ENCODE data around the gene COL5A3.

The COL5A3 gene

GRCh38 chr19:10013316-10013715, 3.0 kb upstream of the COL5A3 start, which contains the start of gene RDH8:
TSS of gene RDH8 (plus strand) at chr19:10013483. CDS start at chr19:10013498, 15 bp downstream.
- H3K27me3 ChIP-seq (ENCODE audit: control insufficient read depth, insufficient read depth, low read length): peaks cover 7% of the 10 kb centered on the region; the same call in 1 of the 2 replicates
- H3K4me3 ChIP-seq (ENCODE audit: low read length): no peak within 1 kb of the TSS
- no peaks in the 10 kb centered on the region for H3K9me3 ChIP-seq (ENCODE audit: control insufficient read depth, insufficient read depth, low read length)
- no peak within 1 kb of the TSS for H3K27ac ChIP-seq (ENCODE audit: low read length)
- no CpG with 5 or more reads among the region's 10 CpGs for WGBS (ENCODE audit: insufficient coverage, insufficient read length)
- H3K4me1 ChIP-seq (ENCODE audit: control insufficient read depth, insufficient read depth, low read length): peaks cover 4% of the 10 kb centered on the region
- no peaks in the 10 kb centered on the region for H3K36me3 ChIP-seq (ENCODE audit: control insufficient read depth, insufficient read depth, low read length)
- no peak for DNase-seq (ENCODE audit: low read depth, low spot score)

DNA sequence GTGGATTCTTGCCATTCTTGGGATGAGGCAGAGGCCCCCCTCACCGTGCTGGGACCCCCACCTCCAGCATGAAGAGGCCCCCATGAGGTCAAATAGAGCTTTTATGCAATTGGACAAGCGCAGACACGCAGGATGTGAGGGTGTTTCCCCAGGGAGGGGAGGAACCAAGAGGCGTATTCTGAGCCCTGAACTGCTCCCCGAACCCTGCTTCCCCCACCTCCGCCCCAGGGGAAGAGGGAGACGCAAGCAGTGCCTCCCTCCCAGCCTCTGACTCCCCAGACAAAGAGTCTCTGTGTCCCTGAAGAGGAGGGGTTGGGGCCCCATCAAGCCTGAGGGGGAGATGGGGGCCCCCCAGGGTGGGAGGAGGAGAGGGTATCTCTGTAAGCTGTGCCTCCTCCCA, 1.7 kb upstream of the COL5A3 start:
- DNase-seq (ENCODE audit: low read depth, low spot score): no peak
- Histone ChIP-seq H3K27me3 (ENCODE audit: control insufficient read depth, insufficient read depth, low read length) (peaks cover 7% of the 10 kb centered on the region; the same call in 1 of the 2 replicates), H3K36me3 (ENCODE audit: control insufficient read depth, insufficient read depth, low read length) (no peaks in the 10 kb centered on the region), H3K4me3 (ENCODE audit: low read length) (no peak overlapping the region), H3K27ac (ENCODE audit: low read length) (no peak overlapping the region), H3K4me1 (ENCODE audit: control insufficient read depth, insufficient read depth, low read length) (peaks cover 4% of the 10 kb centered on the region), H3K9me3 (ENCODE audit: control insufficient read depth, insufficient read depth, low read length) (no peaks in the 10 kb centered on the region)
- WGBS (ENCODE audit: insufficient coverage, insufficient read length): no CpG with 5 or more reads among the region's 7 CpGs

GRCh38 chr19:10010939-10011338, 635 bp upstream of the COL5A3 start:
- Histone ChIP-seq H3K27ac (ENCODE audit: low read length) (no peak overlapping the region), H3K36me3 (ENCODE audit: control insufficient read depth, insufficient read depth, low read length) (no peaks in the 10 kb centered on the region), H3K4me3 (ENCODE audit: low read length) (no peak overlapping the region), H3K27me3 (ENCODE audit: control insufficient read depth, insufficient read depth, low read length) (peaks cover 7% of the 10 kb centered on the region; the same call in 1 of the 2 replicates), H3K9me3 (ENCODE audit: control insufficient read depth, insufficient read depth, low read length) (no peaks in the 10 kb centered on the region), H3K4me1 (ENCODE audit: control insufficient read depth, insufficient read depth, low read length) (peaks cover 4% of the 10 kb centered on the region)
- no CpG with 5 or more reads among the region's 9 CpGs for WGBS (ENCODE audit: insufficient coverage, insufficient read length)
- no peak for DNase-seq (ENCODE audit: low read depth, low spot score)

DNA sequence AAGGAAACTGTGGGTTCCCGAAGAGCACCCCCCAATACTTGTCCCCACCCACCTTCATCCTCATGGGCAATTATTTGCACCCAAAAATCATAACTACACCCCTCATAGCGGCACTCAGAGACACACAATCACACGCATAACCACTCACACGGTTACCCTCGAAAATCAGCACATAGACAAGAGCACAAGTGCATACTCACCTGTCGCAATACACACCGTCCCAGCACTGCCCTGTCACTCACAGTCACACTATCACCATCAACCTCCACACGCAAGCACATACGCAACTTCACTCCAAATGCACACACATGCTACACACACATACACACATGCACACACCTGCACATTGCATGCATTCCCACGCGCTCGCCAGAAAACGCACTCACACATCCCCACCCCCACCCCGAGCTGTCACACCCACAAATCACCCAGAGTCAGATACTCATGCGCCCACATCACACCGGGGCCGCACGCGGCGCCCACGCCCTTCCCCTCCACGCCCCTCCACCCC, 535 bp downstream of the COL5A3 start:
- WGBS (ENCODE audit: insufficient coverage, insufficient read length): no CpG with 5 or more reads among the region's 22 CpGs
- Histone ChIP-seq H3K27me3 (ENCODE audit: control insufficient read depth, insufficient read depth, low read length) (peaks cover 7% of the 10 kb centered on the region; the same call in 1 of the 2 replicates), H3K9me3 (ENCODE audit: control insufficient read depth, insufficient read depth, low read length) (no peaks in the 10 kb centered on the region), H3K4me3 (ENCODE audit: low read length) (no peak overlapping the region), H3K4me1 (ENCODE audit: control insufficient read depth, insufficient read depth, low read length) (peaks cover 4% of the 10 kb centered on the region), H3K27ac (ENCODE audit: low read length) (no peak overlapping the region), H3K36me3 (ENCODE audit: control insufficient read depth, insufficient read depth, low read length) (no peaks in the 10 kb centered on the region)
- no peak for DNase-seq (ENCODE audit: low read depth, low spot score)

DNA sequence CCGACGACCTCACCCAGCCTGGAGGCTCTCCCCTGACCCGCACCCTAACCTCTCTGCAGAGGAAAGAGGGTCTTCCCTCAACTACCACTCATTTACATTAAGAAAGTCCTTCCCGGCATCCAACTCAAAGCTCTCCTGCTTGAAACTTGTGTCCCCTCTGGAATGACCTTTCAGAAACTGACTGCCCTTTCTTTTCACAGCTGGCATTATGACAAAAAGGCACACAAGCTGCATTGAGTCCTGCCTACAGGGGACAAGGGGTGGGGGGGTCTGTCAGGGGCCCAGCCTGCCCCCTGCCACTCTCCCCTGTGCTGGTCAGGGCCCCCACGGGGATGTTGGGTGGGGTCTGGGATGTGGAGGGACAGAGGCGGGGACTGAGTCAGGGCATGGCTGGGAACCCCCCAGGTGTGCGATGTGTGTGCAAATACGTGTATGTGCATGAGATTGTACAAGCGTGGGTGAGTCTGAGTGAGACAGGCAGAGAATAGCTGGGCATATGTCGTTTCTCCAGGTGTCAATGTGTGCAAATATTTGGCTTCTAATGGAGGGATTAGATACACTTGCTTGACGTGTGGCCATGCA, 2.0 kb downstream of the COL5A3 start:
- Histone ChIP-seq H3K27ac (ENCODE audit: low read length) (no peak overlapping the region), H3K4me3 (ENCODE audit: low read length) (no peak overlapping the region), H3K9me3 (ENCODE audit: control insufficient read depth, insufficient read depth, low read length) (no peaks in the 10 kb centered on the region), H3K27me3 (ENCODE audit: control insufficient read depth, insufficient read depth, low read length) (peaks cover 7% of the 10 kb centered on the region; the same call in 1 of the 2 replicates), H3K36me3 (ENCODE audit: control insufficient read depth, insufficient read depth, low read length) (no peaks in the 10 kb centered on the region), H3K4me1 (ENCODE audit: control insufficient read depth, insufficient read depth, low read length) (peaks cover 4% of the 10 kb centered on the region)
- WGBS (ENCODE audit: insufficient coverage, insufficient read length): no CpG with 5 or more reads among the region's 11 CpGs
- DNase-seq (ENCODE audit: low read depth, low spot score): no peak

DNA sequence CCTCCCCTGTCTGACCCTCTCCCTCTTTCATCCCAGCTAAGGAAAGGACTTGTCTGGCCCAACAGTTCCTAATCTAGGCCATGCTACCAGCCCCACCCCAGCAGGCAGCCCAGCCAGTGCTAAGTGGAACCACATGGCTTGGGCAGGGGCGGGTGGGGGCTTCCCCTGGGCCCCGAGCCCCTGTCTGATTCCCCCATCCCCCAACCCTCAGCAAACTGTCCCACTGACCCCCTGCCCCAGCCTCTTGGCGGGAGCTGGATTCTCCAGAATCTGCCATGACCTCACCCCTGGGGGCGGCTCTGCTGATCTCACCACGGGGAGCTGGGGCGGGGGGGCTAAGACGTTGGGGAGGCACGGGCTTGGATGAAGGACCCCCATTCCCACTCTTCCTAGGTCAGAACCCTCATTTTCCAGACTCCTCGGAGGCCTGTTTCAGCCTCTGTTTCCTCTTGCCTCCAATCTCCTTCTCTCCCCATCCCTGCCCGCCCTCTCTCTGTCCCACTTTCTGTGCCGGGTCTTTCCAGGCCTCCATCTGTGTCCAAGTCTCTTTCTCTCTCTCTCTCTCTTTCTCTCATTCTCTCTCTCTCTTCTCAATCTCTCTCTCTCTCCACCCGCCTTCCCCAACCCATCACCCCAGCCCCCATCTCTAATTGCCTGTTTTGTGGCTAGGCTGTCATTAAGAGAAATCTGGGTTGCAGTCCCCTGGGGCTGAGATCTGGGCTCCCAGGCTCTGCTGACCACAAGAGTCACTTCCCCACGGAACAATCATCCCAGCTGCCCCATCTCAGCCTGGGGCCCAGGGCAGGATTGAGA, 2.7 kb downstream of the COL5A3 start:
- no peak overlapping the region for H3K27ac ChIP-seq (ENCODE audit: low read length)
- H3K9me3 ChIP-seq (ENCODE audit: control insufficient read depth, insufficient read depth, low read length): no peaks in the 10 kb centered on the region
- no peak overlapping the region for H3K4me3 ChIP-seq (ENCODE audit: low read length)
- H3K27me3 ChIP-seq (ENCODE audit: control insufficient read depth, insufficient read depth, low read length): peaks cover 7% of the 10 kb centered on the region; the same call in 1 of the 2 replicates
- WGBS (ENCODE audit: insufficient coverage, insufficient read length): 100% methylated on average over 1 of the region's 13 CpGs
- DNase-seq (ENCODE audit: low read depth, low spot score): no peak
- peaks cover 4% of the 10 kb centered on the region for H3K4me1 ChIP-seq (ENCODE audit: control insufficient read depth, insufficient read depth, low read length)
- no peaks in the 10 kb centered on the region for H3K36me3 ChIP-seq (ENCODE audit: control insufficient read depth, insufficient read depth, low read length)

DNA sequence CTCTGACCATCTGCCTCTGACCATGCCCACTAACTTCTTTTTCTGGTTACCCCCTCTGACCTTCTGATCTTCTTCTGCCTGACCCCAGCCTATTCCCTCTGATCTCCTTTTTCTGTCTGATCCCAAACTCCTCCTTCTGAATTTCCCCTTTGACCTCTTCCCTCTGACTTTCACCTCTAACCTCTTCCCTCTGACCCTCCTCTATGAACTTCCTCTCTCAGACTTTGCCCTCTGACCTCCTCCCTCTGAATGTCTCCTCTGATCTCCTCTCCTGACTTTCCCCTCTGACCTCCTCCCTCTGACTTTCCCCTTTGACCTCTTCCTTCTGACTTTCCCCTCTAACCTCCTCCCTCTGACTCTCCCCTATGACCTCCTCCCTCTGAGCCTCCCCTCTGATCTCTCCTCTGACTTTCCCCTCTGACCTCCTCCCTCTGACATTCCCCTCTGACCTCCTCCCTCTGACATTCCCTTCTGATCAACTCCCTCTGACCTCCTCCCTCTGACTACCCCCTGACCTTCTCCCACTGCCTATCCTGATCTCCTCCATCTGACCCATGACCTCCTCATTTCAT, 3.5 kb downstream of the COL5A3 start:
- no peak overlapping the region for H3K27ac ChIP-seq (ENCODE audit: low read length)
- no peaks in the 10 kb centered on the region for H3K36me3 ChIP-seq (ENCODE audit: control insufficient read depth, insufficient read depth, low read length)
- peaks cover 7% of the 10 kb centered on the region; the same call in 1 of the 2 replicates for H3K27me3 ChIP-seq (ENCODE audit: control insufficient read depth, insufficient read depth, low read length)
- no peak overlapping the region for H3K4me3 ChIP-seq (ENCODE audit: low read length)
- H3K4me1 ChIP-seq (ENCODE audit: control insufficient read depth, insufficient read depth, low read length): peaks cover 4% of the 10 kb centered on the region
- no peaks in the 10 kb centered on the region for H3K9me3 ChIP-seq (ENCODE audit: control insufficient read depth, insufficient read depth, low read length)
- no peak for DNase-seq (ENCODE audit: low read depth, low spot score)

GRCh38 chr19:10006335-10006708, 4.0 kb downstream of the COL5A3 start:
- Histone ChIP-seq H3K4me1 (ENCODE audit: control insufficient read depth, insufficient read depth, low read length) (peaks cover 4% of the 10 kb centered on the region), H3K27ac (ENCODE audit: low read length) (no peak overlapping the region), H3K9me3 (ENCODE audit: control insufficient read depth, insufficient read depth, low read length) (no peaks in the 10 kb centered on the region), H3K27me3 (ENCODE audit: control insufficient read depth, insufficient read depth, low read length) (peaks cover 7% of the 10 kb centered on the region; the same call in 1 of the 2 replicates), H3K4me3 (ENCODE audit: low read length) (no peak overlapping the region), H3K36me3 (ENCODE audit: control insufficient read depth, insufficient read depth, low read length) (no peaks in the 10 kb centered on the region)
- no CpG with 5 or more reads among the region's 7 CpGs for WGBS (ENCODE audit: insufficient coverage, insufficient read length)
- no peak for DNase-seq (ENCODE audit: low read depth, low spot score)

GRCh38 chr19:10005632-10006334, 4.5 kb downstream of the COL5A3 start:
- H3K4me3 ChIP-seq (ENCODE audit: low read length): no peak overlapping the region
- DNase-seq (ENCODE audit: low read depth, low spot score): no peak
- no CpG with 5 or more reads among the region's 17 CpGs for WGBS (ENCODE audit: insufficient coverage, insufficient read length)

GRCh38 chr19:10004617-10005016, 5.7 kb downstream of the COL5A3 start:
- H3K36me3 ChIP-seq (ENCODE audit: control insufficient read depth, insufficient read depth, low read length): no peaks in the 10 kb centered on the region
- H3K9me3 ChIP-seq (ENCODE audit: control insufficient read depth, insufficient read depth, low read length): no peaks in the 10 kb centered on the region
- WGBS (ENCODE audit: insufficient coverage, insufficient read length): no CpG with 5 or more reads among the region's 9 CpGs
- no peak overlapping the region for H3K4me3 ChIP-seq (ENCODE audit: low read length)
- no peak overlapping the region for H3K27ac ChIP-seq (ENCODE audit: low read length)
- peaks cover under 1% of the 10 kb centered on the region for H3K4me1 ChIP-seq (ENCODE audit: control insufficient read depth, insufficient read depth, low read length)
- no peak for DNase-seq (ENCODE audit: low read depth, low spot score)
- H3K27me3 ChIP-seq (ENCODE audit: control insufficient read depth, insufficient read depth, low read length): peaks cover under 1% of the 10 kb centered on the region; the same call in 1 of the 2 replicates

More at GRCh38 chr19:10005632-10006334, 4.5 kb downstream of the COL5A3 start:
- Histone ChIP-seq H3K27me3 (ENCODE audit: control insufficient read depth, insufficient read depth, low read length) (peaks cover 4% of the 10 kb centered on the region; the same call in 1 of the 2 replicates), H3K27ac (ENCODE audit: low read length) (no peak overlapping the region), H3K4me1 (ENCODE audit: control insufficient read depth, insufficient read depth, low read length) (peaks cover 4% of the 10 kb centered on the region), H3K9me3 (ENCODE audit: control insufficient read depth, insufficient read depth, low read length) (no peaks in the 10 kb centered on the region), H3K36me3 (ENCODE audit: control insufficient read depth, insufficient read depth, low read length) (no peaks in the 10 kb centered on the region)
